ENCODE data around the gene ERC2. TPM values are rescaled to one million over a fixed set of nuclear protein-coding genes. Genes with fewer than 3 reads are reported as not detected.

ERC2 gene
- total and polyA plus RNA-seq, 11 donors = 0.16 to 3.8 (median 1.6) TPM

DNA sequence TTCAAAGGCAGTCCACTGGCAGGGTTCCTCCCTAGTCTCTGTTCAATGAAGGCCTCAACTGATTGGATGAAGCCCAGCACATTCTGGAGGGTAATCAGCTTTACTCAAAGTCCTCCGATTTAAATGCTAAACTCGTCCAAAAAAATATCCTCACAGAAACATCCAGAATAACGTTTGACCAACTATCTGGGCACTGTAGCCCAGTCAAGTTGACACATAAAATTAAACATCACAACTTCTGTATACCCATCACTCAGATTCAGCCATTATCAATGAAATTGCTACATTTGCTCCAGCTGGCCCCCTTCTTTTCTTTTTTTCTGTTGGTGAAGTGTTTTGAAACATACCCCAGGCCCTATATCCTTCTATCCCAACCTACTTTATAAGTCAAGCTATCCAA, 916.6 kb downstream of the ERC2 start:
- Histone ChIP-seq H3K36me3 (no peaks in the 10 kb centered on the region), H3K4me1 (peaks cover 0 to 3% (median 0%) of the 10 kb centered on the region in 12 donors), H3K4me3 (no peak overlapping the region), H3K27ac (no peak overlapping the region), H3K27me3 (no peaks in the 10 kb centered on the region), H3K9me3 (peaks cover 0 to 4% (median 0%) of the 10 kb centered on the region in 12 donors)
- intact Hi-C loops (cut with DNase I) = no loop called here
- WGBS, 4 donors = 81 to 93% (median 85%) methylated on average over 3 of the region's 3 CpGs
- TF ChIP-seq, protein P1, sequence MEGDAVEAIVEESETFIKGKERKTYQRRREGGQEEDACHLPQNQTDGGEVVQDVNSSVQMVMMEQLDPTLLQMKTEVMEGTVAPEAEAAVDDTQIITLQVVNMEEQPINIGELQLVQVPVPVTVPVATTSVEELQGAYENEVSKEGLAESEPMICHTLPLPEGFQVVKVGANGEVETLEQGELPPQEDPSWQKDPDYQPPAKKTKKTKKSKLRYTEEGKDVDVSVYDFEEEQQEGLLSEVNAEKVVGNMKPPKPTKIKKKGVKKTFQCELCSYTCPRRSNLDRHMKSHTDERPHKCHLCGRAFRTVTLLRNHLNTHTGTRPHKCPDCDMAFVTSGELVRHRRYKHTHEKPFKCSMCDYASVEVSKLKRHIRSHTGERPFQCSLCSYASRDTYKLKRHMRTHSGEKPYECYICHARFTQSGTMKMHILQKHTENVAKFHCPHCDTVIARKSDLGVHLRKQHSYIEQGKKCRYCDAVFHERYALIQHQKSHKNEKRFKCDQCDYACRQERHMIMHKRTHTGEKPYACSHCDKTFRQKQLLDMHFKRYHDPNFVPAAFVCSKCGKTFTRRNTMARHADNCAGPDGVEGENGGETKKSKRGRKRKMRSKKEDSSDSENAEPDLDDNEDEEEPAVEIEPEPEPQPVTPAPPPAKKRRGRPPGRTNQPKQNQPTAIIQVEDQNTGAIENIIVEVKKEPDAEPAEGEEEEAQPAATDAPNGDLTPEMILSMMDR (IDR thresholded peaks at IDR 0.05) = no peak
- no peak for TF ChIP-seq POLR2A (IDR thresholded peaks at IDR 0.05)
- DNase-seq (no peak), ATAC-seq (no peak)

DNA sequence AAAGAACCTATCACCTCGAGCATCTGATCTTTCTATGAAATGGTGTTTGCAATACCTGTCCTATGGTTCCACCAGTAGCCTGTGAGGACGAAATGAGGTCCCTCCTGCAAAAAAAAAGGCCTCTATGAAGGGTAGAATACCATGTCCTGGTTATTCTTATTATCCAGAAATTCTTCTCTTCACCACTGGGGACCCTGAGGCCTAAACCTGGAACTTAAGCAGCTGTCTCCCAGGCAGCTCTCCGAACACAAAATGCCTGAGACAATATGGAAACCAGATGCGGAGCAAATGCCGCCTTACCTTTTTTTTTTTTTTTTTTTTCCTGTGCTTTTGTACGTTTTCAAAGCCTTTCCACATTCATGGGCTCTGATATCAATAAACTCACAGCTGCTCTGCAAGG, 919.1 kb downstream of the ERC2 start:
- Histone ChIP-seq H3K4me1 (no peaks in the 10 kb centered on the region), H3K27ac (no peak overlapping the region), H3K9me3 (peaks cover 0 to 4% (median 0%) of the 10 kb centered on the region in 12 donors), H3K36me3 (no peaks in the 10 kb centered on the region), H3K4me3 (no peak overlapping the region), H3K27me3 (no peaks in the 10 kb centered on the region)
- TF ChIP-seq, protein P1 (IDR thresholded peaks at IDR 0.05) = no peak
- TF ChIP-seq POLR2A (IDR thresholded peaks at IDR 0.05) = no peak
- intact Hi-C loops (cut with DNase I) = no loop called here
- ATAC-seq (no peak), DNase-seq (no peak)
- WGBS, 4 donors = 65 to 77% (median 68%) methylated on average over 6 of the region's 6 CpGs

DNA sequence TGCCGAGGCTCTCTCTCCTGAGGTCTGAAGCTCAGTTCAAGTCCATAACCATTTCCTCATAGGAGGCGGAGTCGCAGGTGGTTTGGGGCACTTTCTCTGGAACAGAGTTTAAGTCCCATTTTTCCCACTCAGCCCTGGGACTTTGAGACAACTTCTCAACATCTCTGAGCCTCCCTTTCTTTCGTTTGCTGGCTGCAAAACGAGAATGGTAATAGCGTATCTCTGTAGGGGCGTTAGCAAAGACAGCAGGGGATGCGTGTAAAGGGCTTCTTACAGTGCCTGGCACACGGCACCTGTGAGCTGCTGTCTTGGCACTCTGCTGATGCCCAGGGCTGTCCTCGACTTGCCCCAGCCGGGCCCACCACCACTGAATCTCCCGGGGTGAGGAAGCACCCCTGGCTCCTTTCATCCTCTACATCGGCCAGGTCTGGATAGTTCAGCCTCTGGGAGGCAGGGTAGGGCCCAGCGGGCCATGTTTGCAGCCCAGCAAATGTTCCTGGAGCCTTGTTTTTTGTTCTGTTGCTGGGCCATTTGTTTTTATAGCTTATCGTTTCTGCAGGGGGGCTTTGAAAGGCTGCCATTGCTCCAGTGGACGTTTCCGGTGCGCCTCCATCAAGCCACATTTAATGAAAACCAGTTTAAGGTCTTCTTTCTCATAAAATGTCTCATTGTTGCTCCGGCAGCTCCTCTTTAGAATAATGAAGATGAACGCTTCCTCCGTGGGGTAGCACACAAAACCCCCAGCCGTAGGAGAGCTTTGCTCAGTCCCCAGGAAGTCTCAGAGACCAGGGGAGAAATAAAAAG, 921.2 kb downstream of the ERC2 start:
- no peaks in the 10 kb centered on the region for H3K36me3 ChIP-seq
- no peak for TF ChIP-seq POLR2A (IDR thresholded peaks at IDR 0.05)
- TF ChIP-seq, protein P1 (IDR thresholded peaks at IDR 0.05) = no peak
- intact Hi-C loops (cut with DNase I) = no loop called here
- H3K4me3 ChIP-seq = no peak overlapping the region
- ATAC-seq (no peak), DNase-seq (no peak)
- no peaks in the 10 kb centered on the region for H3K27me3 ChIP-seq
- H3K4me1 ChIP-seq = no peaks in the 10 kb centered on the region
- 74 to 83% (median 79%) methylated on average over 20 to 22 of the region's 22 CpGs for WGBS, 4 donors
- H3K9me3 ChIP-seq = peaks cover 0 to 4% (median 0%) of the 10 kb centered on the region in 12 donors
- H3K27ac ChIP-seq = no peak overlapping the region

DNA sequence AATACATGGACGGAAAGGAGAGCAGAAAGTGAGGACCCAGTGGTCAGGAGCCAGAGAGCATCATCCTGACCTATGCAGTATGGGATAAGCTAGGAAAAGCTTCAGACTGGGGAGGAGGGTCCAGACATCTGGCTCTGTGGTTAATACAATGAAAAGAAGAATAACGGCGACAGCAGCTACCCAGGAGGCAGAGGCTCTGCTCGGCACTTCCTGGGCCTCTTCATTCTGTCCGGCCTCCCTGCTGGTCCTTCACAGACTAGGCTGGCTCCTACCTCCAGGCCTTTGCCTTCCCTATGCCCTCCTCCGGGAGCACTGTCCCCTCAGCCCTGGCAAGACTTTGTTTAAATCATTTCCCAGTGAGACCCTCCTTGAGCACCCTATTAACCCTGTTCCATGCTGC, 922.3 kb downstream of the ERC2 start:
- WGBS, 4 donors = 81 to 89% (median 82%) methylated on average over 6 of the region's 6 CpGs
- intact Hi-C loops (cut with DNase I) = no loop called here

More for the DNA sequence above, 922.3 kb downstream of the ERC2 start:
- Histone ChIP-seq H3K27ac (no peak overlapping the region), H3K36me3 (no peaks in the 10 kb centered on the region), H3K4me1 (no peaks in the 10 kb centered on the region), H3K4me3 (no peak overlapping the region), H3K27me3 (peaks cover 0 to 7% (median 0%) of the 10 kb centered on the region in 9 donors), H3K9me3 (no peaks in the 10 kb centered on the region)
- ATAC-seq (no peak), DNase-seq (no peak)
- TF ChIP-seq, protein P1 (IDR thresholded peaks at IDR 0.05) = no peak
- TF ChIP-seq POLR2A (IDR thresholded peaks at IDR 0.05) = no peak

Measured in heart left ventricle (tissue), 16 donors.